ENCODE measurements around the gene ST3GAL3. TPM values are rescaled to one million over a fixed set of nuclear protein-coding genes. Genes with fewer than 3 reads are reported as not detected.

ST3GAL3 gene
- total RNA-seq, 1 donor from 2014 or later, result 13.6 TPM

DNA sequence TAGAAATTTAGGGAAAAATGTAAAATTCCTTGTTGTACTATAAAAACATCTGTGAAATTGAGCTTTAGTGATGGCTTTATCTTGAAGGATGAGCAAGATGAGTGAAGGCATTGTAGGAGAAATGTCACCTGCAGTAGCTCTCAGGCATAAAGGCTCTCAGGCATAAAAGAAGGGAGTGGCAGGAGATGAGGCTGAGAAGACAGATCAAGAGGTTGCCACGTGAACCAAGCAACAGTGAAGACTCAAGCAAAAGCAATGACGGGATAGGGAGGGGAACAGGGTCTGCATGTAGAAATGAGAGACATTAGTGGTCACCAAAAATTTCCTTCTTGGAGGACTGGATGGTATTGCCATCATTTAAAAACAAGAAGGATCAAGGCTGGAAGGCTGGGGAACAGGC lies 98.8 kb downstream of the ST3GAL3 start:
- Mint-ChIP-seq H3K4me1 (no peaks in the 10 kb centered on the region), H3K36me3 (peaks cover 22% of the 10 kb centered on the region), H3K27me3 (ENCODE audit: insufficient read depth, low read depth) (peaks cover 10% of the 10 kb centered on the region), H3K27ac (no peak overlapping the region), H3K9me3 (peaks cover 19% of the 10 kb centered on the region), H3K4me3 (no peak overlapping the region)
- Histone ChIP-seq H2AFZ (replicated peaks) (no peak overlapping the region), H3F3A (ENCODE audit: low read depth) (no peaks in the 10 kb centered on the region), H3K27ac (no peak overlapping the region), H3K79me2 (ENCODE audit: low read depth) (no peaks in the 10 kb centered on the region), H3K36me3 (no peaks in the 10 kb centered on the region), H4K20me1 (ENCODE audit: low read depth) (no peaks in the 10 kb centered on the region), H3K4me1 (peaks cover 1% of the 10 kb centered on the region), H3K9ac (no peak overlapping the region), H3K4me2 (no peak overlapping the region), H3K4me3 (no peak overlapping the region), H3K27me3 (no peaks in the 10 kb centered on the region), H3K9me3 (ENCODE audit: low read depth) (peaks cover 5% of the 10 kb centered on the region)
- no peak for DNase-seq (ENCODE audit: low spot score)
- TF ChIP-seq, protein P1, sequence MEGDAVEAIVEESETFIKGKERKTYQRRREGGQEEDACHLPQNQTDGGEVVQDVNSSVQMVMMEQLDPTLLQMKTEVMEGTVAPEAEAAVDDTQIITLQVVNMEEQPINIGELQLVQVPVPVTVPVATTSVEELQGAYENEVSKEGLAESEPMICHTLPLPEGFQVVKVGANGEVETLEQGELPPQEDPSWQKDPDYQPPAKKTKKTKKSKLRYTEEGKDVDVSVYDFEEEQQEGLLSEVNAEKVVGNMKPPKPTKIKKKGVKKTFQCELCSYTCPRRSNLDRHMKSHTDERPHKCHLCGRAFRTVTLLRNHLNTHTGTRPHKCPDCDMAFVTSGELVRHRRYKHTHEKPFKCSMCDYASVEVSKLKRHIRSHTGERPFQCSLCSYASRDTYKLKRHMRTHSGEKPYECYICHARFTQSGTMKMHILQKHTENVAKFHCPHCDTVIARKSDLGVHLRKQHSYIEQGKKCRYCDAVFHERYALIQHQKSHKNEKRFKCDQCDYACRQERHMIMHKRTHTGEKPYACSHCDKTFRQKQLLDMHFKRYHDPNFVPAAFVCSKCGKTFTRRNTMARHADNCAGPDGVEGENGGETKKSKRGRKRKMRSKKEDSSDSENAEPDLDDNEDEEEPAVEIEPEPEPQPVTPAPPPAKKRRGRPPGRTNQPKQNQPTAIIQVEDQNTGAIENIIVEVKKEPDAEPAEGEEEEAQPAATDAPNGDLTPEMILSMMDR (IDR thresholded peaks at IDR 0.05), result no peak
- TF ChIP-seq EZH2 (IDR thresholded peaks at IDR 0.05) (no peak), EZH2phosphoT487 (IDR thresholded peaks at IDR 0.05) (no peak)

DNA sequence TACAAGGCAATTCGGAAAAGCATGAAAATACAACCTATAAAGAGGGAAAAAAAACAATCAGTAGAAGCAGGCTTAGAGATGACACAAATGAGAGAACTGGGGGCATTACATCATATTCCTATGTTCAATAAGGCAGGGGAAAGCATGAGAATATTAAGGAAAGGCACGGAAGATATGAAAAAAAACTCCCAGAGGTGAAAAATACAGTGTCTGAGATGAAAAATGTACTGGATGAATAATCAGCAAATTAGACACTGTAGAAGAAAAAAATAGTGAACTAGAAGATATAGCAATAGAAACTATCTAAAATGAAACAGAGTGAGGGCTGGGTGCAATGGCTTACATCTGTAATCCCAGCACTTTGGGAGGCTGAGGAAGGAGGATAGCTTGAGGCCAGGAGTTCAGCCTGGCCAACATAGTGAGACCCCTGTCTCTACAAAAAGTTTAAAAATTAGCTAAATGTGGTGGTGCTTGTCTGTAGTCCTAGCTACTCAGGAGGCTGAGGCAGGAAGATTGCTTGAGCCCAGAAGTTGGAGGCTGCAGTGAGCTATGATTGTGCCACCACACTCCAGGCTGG lies 101.8 kb downstream of the ST3GAL3 start:
- TF ChIP-seq, protein P1 (IDR thresholded peaks at IDR 0.05), result no peak
- TF ChIP-seq EZH2phosphoT487 (IDR thresholded peaks at IDR 0.05), result no peak
- TF ChIP-seq EZH2 (IDR thresholded peaks at IDR 0.05), result no peak
- no peak overlapping the region for H3K4me3 Mint-ChIP-seq
- peaks cover under 1% of the 10 kb centered on the region for H4K20me1 ChIP-seq (ENCODE audit: low read depth)
- H3K36me3 Mint-ChIP-seq, result peaks cover 21% of the 10 kb centered on the region
- H3K27me3 Mint-ChIP-seq (ENCODE audit: insufficient read depth, low read depth), result peaks cover 10% of the 10 kb centered on the region
- peaks cover 5% of the 10 kb centered on the region for H3K9me3 ChIP-seq (ENCODE audit: low read depth)
- no peak overlapping the region for H3K9ac ChIP-seq
- H3K27me3 ChIP-seq, result no peaks in the 10 kb centered on the region
- no peak overlapping the region for H3K4me2 ChIP-seq
- no peaks in the 10 kb centered on the region for H3K79me2 ChIP-seq (ENCODE audit: low read depth)
- no peaks in the 10 kb centered on the region for H3K36me3 ChIP-seq
- H3K4me1 Mint-ChIP-seq, result peaks cover 6% of the 10 kb centered on the region
- DNase-seq (ENCODE audit: low spot score), result no peak
- H3K27ac ChIP-seq, result no peak overlapping the region
- no peaks in the 10 kb centered on the region for H3F3A ChIP-seq (ENCODE audit: low read depth)
- peaks cover 17% of the 10 kb centered on the region for H3K4me1 ChIP-seq
- no peak overlapping the region for H2AFZ ChIP-seq (replicated peaks)
- peaks cover 19% of the 10 kb centered on the region for H3K9me3 Mint-ChIP-seq
- no peak overlapping the region for H3K4me3 ChIP-seq
- no peak overlapping the region for H3K27ac Mint-ChIP-seq

DNA sequence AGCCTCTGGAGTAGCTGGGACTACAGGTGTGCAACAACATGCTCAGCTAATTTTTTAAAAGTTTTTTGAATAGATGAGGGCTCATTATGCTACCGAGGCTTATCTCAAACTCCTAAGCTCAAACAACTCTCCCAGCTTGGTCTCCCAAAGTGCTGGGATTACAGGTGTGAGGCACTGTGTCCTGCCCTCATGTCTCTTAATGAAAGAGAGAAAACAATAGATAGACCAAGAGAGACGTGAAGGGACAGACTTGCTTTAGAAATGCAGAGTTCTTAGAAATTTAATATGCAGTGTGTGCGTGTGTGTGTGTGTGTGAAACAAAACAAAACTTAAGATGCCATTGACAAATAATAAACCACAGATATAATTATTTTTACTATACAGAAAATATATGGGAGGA lies 105.2 kb downstream of the ST3GAL3 start:
- Histone ChIP-seq H3F3A (ENCODE audit: low read depth) (no peaks in the 10 kb centered on the region), H3K27me3 (no peaks in the 10 kb centered on the region), H3K9me3 (ENCODE audit: low read depth) (peaks cover 5% of the 10 kb centered on the region), H3K36me3 (no peaks in the 10 kb centered on the region), H3K4me2 (no peak overlapping the region), H3K4me3 (no peak overlapping the region), H3K9ac (no peak overlapping the region), H3K27ac (no peak overlapping the region), H3K79me2 (ENCODE audit: low read depth) (no peaks in the 10 kb centered on the region), H3K4me1 (peaks cover 17% of the 10 kb centered on the region), H4K20me1 (ENCODE audit: low read depth) (peaks cover 2% of the 10 kb centered on the region), H2AFZ (replicated peaks) (no peak overlapping the region)
- TF ChIP-seq, protein P1 (IDR thresholded peaks at IDR 0.05), result no peak
- no peak for TF ChIP-seq EZH2phosphoT487 (IDR thresholded peaks at IDR 0.05)
- Mint-ChIP-seq H3K27me3 (ENCODE audit: insufficient read depth, low read depth) (peaks cover 11% of the 10 kb centered on the region), H3K36me3 (peaks cover 33% of the 10 kb centered on the region), H3K4me3 (no peak overlapping the region), H3K27ac (no peak overlapping the region), H3K9me3 (peaks cover 14% of the 10 kb centered on the region), H3K4me1 (peaks cover 6% of the 10 kb centered on the region)
- no peak for DNase-seq (ENCODE audit: low spot score)
